Mammary epithelial cell (primary cell): ENCODE data around the gene HAVCR1.

Experiments
- EZH2 ChIP-seq: IDR thresholded peaks from 2 replicates; pipeline ENCODE4 v1.6.1; 2012; ENCODE audit warnings: low read length, inconsistent platforms, borderline replicate concordance
- TF ChIP-seq, protein P1 (sequence below), 2 donors: IDR thresholded peaks in 1 of 2; conservative IDR thresholded peaks in 1 of 2; 2 replicates each; pipeline ENCODE4 v1.5.1; 2011 to 2012; ENCODE audit warnings: inconsistent platforms in 2 of 2, low read length in 2 of 2, mild to moderate bottlenecking in 2 of 2, control low read depth in 1 of 2, low read depth in 1 of 2; ENCODE audit not compliant: insufficient read depth in 1 of 2; ENCODE audit errors: extremely low read depth in 1 of 2

DNA sequence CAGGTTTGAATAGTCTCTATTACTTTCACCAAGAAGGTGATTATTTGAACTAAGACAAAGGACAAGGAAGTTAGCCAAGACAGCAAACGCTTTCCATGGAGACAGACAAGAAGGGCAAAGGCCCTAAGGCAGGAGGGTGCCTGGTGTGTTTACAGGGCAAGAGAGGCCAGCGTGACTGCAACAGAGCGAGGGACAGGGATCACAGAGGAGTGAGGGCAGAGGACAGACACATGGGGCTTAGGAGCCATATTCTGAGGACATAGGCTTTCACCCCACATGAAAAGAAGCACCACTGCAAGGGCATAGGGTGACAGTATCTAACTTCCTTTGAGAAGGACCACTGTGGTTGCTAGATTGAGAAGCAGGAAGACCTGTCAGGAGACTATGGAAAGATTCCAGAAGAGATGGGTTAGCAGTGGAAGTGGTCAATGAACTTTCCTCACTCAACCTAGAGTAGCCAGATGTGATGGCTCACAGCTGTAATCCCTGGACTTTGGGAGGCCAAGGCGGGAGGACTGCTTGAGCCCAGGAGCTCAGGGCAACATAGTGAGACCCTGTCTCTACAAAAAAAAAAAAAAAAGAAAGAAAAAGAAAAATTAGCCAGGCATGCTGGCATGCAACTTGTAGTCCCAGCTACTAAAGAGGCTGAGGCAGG is 5.0 kb upstream of the HAVCR1 start:
- TF ChIP-seq, protein P1, sequence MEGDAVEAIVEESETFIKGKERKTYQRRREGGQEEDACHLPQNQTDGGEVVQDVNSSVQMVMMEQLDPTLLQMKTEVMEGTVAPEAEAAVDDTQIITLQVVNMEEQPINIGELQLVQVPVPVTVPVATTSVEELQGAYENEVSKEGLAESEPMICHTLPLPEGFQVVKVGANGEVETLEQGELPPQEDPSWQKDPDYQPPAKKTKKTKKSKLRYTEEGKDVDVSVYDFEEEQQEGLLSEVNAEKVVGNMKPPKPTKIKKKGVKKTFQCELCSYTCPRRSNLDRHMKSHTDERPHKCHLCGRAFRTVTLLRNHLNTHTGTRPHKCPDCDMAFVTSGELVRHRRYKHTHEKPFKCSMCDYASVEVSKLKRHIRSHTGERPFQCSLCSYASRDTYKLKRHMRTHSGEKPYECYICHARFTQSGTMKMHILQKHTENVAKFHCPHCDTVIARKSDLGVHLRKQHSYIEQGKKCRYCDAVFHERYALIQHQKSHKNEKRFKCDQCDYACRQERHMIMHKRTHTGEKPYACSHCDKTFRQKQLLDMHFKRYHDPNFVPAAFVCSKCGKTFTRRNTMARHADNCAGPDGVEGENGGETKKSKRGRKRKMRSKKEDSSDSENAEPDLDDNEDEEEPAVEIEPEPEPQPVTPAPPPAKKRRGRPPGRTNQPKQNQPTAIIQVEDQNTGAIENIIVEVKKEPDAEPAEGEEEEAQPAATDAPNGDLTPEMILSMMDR (conservative IDR thresholded peaks at IDR 0.05 in 1 of 2, IDR thresholded peaks at IDR 0.05 in 1 of 2; ENCODE audit: extremely low read depth in 1 of 2, insufficient read depth in 1 of 2, low read depth in 1 of 2, low read length in 2 of 2): no peak
- no peak for TF ChIP-seq EZH2
